ENCODE results near the gene TRHDE. TPM values are rescaled to one million over a fixed set of nuclear protein-coding genes. Genes with fewer than 3 reads are reported as not detected.

TRHDE gene
- total and polyA plus RNA-seq, 3 donors from 2014 or later: 2.8 to 8.5 (median 3.9) TPM

GRCh38 chr12:72276181-72276805 lies 4.1 kb downstream of the TRHDE start:
- Histone ChIP-seq H3K4me3 (no peak overlapping the region), H3K9me3 (no peaks in the 10 kb centered on the region), H3K4me1 (no peaks in the 10 kb centered on the region), H3K27me3 (no peaks in the 10 kb centered on the region), H3K27ac (peak overlapping the region in 1 of 2 donors; percentile 8), H3K36me3 (ENCODE audit: low read depth, missing control alignments) (no peaks in the 10 kb centered on the region)
- intact Hi-C loops (cut with DNase I; ENCODE audit: low total_unique reads): no loop called here
- 61 to 72% methylated on average over 3 of the region's 3 CpGs for WGBS, 2 donors
- DNase-seq: no peak
- TF ChIP-seq, protein P1, sequence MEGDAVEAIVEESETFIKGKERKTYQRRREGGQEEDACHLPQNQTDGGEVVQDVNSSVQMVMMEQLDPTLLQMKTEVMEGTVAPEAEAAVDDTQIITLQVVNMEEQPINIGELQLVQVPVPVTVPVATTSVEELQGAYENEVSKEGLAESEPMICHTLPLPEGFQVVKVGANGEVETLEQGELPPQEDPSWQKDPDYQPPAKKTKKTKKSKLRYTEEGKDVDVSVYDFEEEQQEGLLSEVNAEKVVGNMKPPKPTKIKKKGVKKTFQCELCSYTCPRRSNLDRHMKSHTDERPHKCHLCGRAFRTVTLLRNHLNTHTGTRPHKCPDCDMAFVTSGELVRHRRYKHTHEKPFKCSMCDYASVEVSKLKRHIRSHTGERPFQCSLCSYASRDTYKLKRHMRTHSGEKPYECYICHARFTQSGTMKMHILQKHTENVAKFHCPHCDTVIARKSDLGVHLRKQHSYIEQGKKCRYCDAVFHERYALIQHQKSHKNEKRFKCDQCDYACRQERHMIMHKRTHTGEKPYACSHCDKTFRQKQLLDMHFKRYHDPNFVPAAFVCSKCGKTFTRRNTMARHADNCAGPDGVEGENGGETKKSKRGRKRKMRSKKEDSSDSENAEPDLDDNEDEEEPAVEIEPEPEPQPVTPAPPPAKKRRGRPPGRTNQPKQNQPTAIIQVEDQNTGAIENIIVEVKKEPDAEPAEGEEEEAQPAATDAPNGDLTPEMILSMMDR (IDR thresholded peaks at IDR 0.05): no peak

DNA sequence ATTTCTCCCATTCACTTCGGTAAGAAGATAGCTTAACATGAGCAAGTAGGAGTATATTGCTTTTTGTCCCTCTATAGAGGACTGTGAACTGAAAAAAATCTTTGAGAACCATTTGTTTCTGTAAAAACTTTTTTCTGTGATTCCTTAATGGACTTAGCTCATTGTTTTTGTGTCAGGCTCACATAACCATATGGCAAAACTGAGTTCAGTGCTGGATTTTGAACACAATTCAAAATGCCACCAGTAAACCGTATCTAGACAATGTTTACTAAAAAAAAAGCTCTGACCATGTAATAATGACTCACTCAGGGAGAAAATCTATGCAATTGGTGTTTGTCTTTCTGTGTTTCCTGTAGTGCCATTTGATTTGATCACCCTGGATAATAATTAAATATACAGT lies 5.2 kb downstream of the TRHDE start:
- WGBS, 2 donors: 52 to 60% methylated on average over 2 of the region's 2 CpGs
- Histone ChIP-seq H3K27me3 (no peaks in the 10 kb centered on the region), H3K4me1 (no peaks in the 10 kb centered on the region), H3K27ac (peak overlapping the region in 1 of 2 donors; percentile 8), H3K9me3 (no peaks in the 10 kb centered on the region), H3K4me3 (no peak overlapping the region), H3K36me3 (ENCODE audit: low read depth, missing control alignments) (no peaks in the 10 kb centered on the region)
- TF ChIP-seq, protein P1 (IDR thresholded peaks at IDR 0.05): no peak
- no peak for TF ChIP-seq POLR2A (IDR thresholded peaks at IDR 0.05)
- DNase-seq: no peak
- intact Hi-C loops (cut with DNase I; ENCODE audit: low total_unique reads): no loop called here

GRCh38 chr12:72278894-72279293 lies 6.7 kb downstream of the TRHDE start:
- TF ChIP-seq, protein P1 (IDR thresholded peaks at IDR 0.05): no peak
- TF ChIP-seq POLR2A (IDR thresholded peaks at IDR 0.05): no peak
- Histone ChIP-seq H3K27me3 (no peaks in the 10 kb centered on the region), H3K36me3 (ENCODE audit: low read depth, missing control alignments) (no peaks in the 10 kb centered on the region), H3K27ac (no peak overlapping the region), H3K9me3 (no peaks in the 10 kb centered on the region), H3K4me3 (no peak overlapping the region), H3K4me1 (no peaks in the 10 kb centered on the region)
- DNase-seq: no peak
- 39 to 54% methylated on average over 2 of the region's 2 CpGs for WGBS, 2 donors
- intact Hi-C loops (cut with DNase I; ENCODE audit: low total_unique reads): no loop called here

DNA sequence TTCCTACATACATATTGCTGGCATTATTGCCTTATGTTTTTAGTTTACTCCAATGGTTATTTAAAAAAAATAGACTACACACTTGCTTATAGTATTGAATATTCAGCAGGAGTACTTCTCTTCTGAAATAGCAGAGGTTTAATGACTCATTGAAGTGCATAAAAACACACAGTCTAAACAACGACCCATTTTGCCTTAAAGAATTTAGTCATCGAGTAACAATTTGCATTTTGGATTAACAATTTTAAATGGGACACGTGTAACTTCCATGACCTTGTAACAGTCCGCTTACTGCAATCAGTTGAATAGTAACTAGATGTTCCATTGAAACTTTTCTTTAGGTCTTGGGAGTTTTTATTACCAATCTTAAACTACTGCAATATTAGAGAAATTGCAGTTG lies 9.0 kb downstream of the TRHDE start:
- H3K36me3 ChIP-seq (ENCODE audit: low read depth, missing control alignments): no peaks in the 10 kb centered on the region
- WGBS, 2 donors: 36 to 51% methylated on average over 4 of the region's 4 CpGs
- no peak overlapping the region for H3K27ac ChIP-seq
- no peak for DNase-seq
- no peak overlapping the region for H3K4me3 ChIP-seq
- intact Hi-C loops (cut with DNase I; ENCODE audit: low total_unique reads): no loop called here
- H3K27me3 ChIP-seq: no peaks in the 10 kb centered on the region
- no peak for TF ChIP-seq POLR2A (IDR thresholded peaks at IDR 0.05)
- TF ChIP-seq, protein P1 (IDR thresholded peaks at IDR 0.05): no peak
- H3K9me3 ChIP-seq: no peaks in the 10 kb centered on the region
- no peaks in the 10 kb centered on the region for H3K4me1 ChIP-seq

DNA sequence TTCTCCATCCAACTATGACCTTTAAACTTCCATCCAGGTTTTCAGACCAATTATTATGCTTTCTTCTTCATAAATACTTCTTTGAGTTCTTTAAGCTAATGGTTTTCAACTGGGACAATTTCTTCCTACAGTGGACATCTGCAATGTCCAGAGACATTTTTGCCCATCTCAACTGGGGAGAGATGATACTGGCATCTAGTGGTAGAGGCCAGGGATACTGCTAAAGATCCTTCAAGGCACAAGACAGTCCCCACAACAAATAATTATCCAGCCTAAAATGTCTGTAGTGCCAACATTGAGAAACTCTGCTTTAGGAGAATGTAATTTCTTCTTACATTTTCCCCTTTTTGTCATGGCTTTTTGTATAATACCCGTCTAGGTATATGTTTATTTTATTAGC lies 10.6 kb downstream of the TRHDE start:
- 74 to 77% methylated on average over 1 of the region's 1 CpG for WGBS, 2 donors
- no peaks in the 10 kb centered on the region for H3K27me3 ChIP-seq
- H3K27ac ChIP-seq: no peak overlapping the region
- H3K9me3 ChIP-seq: no peaks in the 10 kb centered on the region
- no peak for DNase-seq
- H3K36me3 ChIP-seq (ENCODE audit: low read depth, missing control alignments): no peaks in the 10 kb centered on the region
- H3K4me1 ChIP-seq: no peaks in the 10 kb centered on the region
- H3K4me3 ChIP-seq: no peak overlapping the region
- intact Hi-C loops (cut with DNase I; ENCODE audit: low total_unique reads): no loop called here
- TF ChIP-seq POLR2A (IDR thresholded peaks at IDR 0.05): no peak
- TF ChIP-seq, protein P1 (IDR thresholded peaks at IDR 0.05): peak in 1 of 3 experiments; percentile 21

Data from testis (tissue), 3 donors.